Keratinocyte (primary cell): ENCODE results near the gene GLT6D1. TPM values are rescaled to one million over a fixed set of nuclear protein-coding genes. Genes with fewer than 3 reads are reported as not detected.

Experiments used
- DNase-seq: peaks from one replicate; pipeline ENCODE4 v3.0.0-alpha.2; 2011; ENCODE audit warnings: low read depth, missing footprints, low spot score
- FAIRE-seq: peaks from 2 replicates; lab custom pipeline; 2011; peaks lifted over from hg19 to GRCh38; lab: Jason Lieb, UNC
- H2AFZ ChIP-seq: 2 replicates; pipeline ENCODE4 v1.6.0; 2012; ENCODE audit warnings: low read length, control low read depth, inconsistent platforms; ENCODE audit not compliant: control insufficient read depth
- H3K27ac ChIP-seq: 2 replicates; pipeline ENCODE4 v1.5.1; 2011; ENCODE audit warnings: low read length; ENCODE audit not compliant: control insufficient read depth, insufficient read depth
- H3K27me3 ChIP-seq: 3 replicates; pipeline ENCODE4 v1.6.0; 2011; ENCODE audit warnings: low read length; ENCODE audit not compliant: control insufficient read depth, insufficient read depth; ENCODE audit errors: extremely low read depth
- H3K36me3 ChIP-seq, 2 experiments: 2 replicates in 1 of 2; 3 replicates in 1 of 2; pipeline ENCODE4 v1.5.1; 2011; ENCODE audit warnings: low read length in 2 of 2, mild to moderate bottlenecking in 1 of 2; ENCODE audit not compliant: control insufficient read depth in 2 of 2, insufficient read depth in 2 of 2; ENCODE audit errors: extremely low read depth in 1 of 2
- H3K4me1 ChIP-seq: 3 replicates; pipeline ENCODE4 v1.5.1; 2011; ENCODE audit warnings: low read length; ENCODE audit not compliant: control insufficient read depth, insufficient read depth; ENCODE audit errors: extremely low read depth
- H3K4me2 ChIP-seq: 3 replicates; pipeline ENCODE4 v1.6.0; 2011; ENCODE audit warnings: low read depth, low read length; ENCODE audit not compliant: control insufficient read depth, insufficient read depth; ENCODE audit errors: extremely low read depth
- H3K4me3 ChIP-seq, 3 experiments: fragments of 200-600 bp in 1 of 3; sonication (generic) in 1 of 3; 2 replicates in 2 of 3; 3 replicates in 1 of 3; pipeline ENCODE4 v1.5.1; 2011 to 2016; ENCODE audit warnings: low read length in 3 of 3, mild to moderate bottlenecking in 3 of 3, control low read depth in 2 of 3, inconsistent platforms in 1 of 3, low read depth in 1 of 3, mixed read lengths in 1 of 3, mixed run types in 1 of 3, moderate library complexity in 1 of 3; ENCODE audit not compliant: control insufficient read depth in 2 of 3, insufficient read depth in 2 of 3; ENCODE audit errors: extremely low read depth in 1 of 3
- H3K79me2 ChIP-seq: 2 replicates; pipeline ENCODE4 v1.6.0; 2012; ENCODE audit warnings: low read length; ENCODE audit not compliant: control insufficient read depth, insufficient read depth
- H3K9ac ChIP-seq: 3 replicates; pipeline ENCODE4 v1.6.0; 2011; ENCODE audit warnings: low read length; ENCODE audit not compliant: control insufficient read depth, insufficient read depth; ENCODE audit errors: extremely low read depth
- H3K9me1 ChIP-seq: 3 replicates; pipeline ENCODE4 v1.6.0; 2011; ENCODE audit warnings: low read length; ENCODE audit not compliant: control insufficient read depth, insufficient read depth; ENCODE audit errors: extremely low read depth
- H3K9me3 ChIP-seq: 2 replicates; pipeline ENCODE4 v1.5.1; 2012; ENCODE audit warnings: low read depth, low read length; ENCODE audit not compliant: control insufficient read depth
- H4K20me1 ChIP-seq: 3 replicates; pipeline ENCODE4 v1.6.0; 2011; ENCODE audit warnings: low read length; ENCODE audit not compliant: control insufficient read depth, insufficient read depth; ENCODE audit errors: extremely low read depth
- EZH2 ChIP-seq: IDR thresholded peaks from one replicate; pipeline ENCODE4 v1.6.1; 2012; ENCODE audit warnings: inconsistent platforms, mild to moderate bottlenecking, low read length, moderate library complexity
- dilution Hi-C: fragments of 300-500 bp; cut with MboI; formaldehyde crosslinking; loops from one replicate; pipeline ENCODE4 v1.7.0; 2020; ENCODE audit warnings: low sequenced_read_pairs; ENCODE audit not compliant: extremely low pct_ligation_motif_present
- polyA plus RNA-seq, 5 experiments: library from polyadenylated mRNA; depleted of rRNA in 3 of 5; stranded (reverse) in 3 of 5; stranded (forward) in 1 of 5; unstranded in 1 of 5; fragments of >200 nt; gene quantifications; 1 replicate in 1 of 5; 2 replicates in 3 of 5; 3 replicates in 1 of 5; pipeline versions ENCODE4 v1.2.1 to v1.2.3, GENCODE V29; 2011 to 2012; ENCODE audit warnings: missing spikeins in 2 of 5, low read depth in 1 of 5, low replicate concordance in 1 of 5
- TF ChIP-seq, protein P1 (sequence below), 3 experiments: IDR thresholded peaks in 1 of 3; conservative IDR thresholded peaks in 1 of 3; optimal IDR thresholded peaks in 1 of 3; 2 replicates in 2 of 3; 3 replicates in 1 of 3; pipeline versions ENCODE3 to v1.5.1; 2011; ENCODE audit warnings: low read length in 3 of 3, mild to moderate bottlenecking in 3 of 3, moderate library complexity in 2 of 3, control low read depth in 1 of 3, inconsistent platforms in 1 of 3; ENCODE audit not compliant: insufficient read depth in 2 of 3; ENCODE audit errors: extremely low read depth in 1 of 3

GLT6D1 gene
- polyA plus RNA-seq, 1 donor (not counting 4 experiments of a cell fraction or from before 2014, with no cell fraction given) = not detected

DNA sequence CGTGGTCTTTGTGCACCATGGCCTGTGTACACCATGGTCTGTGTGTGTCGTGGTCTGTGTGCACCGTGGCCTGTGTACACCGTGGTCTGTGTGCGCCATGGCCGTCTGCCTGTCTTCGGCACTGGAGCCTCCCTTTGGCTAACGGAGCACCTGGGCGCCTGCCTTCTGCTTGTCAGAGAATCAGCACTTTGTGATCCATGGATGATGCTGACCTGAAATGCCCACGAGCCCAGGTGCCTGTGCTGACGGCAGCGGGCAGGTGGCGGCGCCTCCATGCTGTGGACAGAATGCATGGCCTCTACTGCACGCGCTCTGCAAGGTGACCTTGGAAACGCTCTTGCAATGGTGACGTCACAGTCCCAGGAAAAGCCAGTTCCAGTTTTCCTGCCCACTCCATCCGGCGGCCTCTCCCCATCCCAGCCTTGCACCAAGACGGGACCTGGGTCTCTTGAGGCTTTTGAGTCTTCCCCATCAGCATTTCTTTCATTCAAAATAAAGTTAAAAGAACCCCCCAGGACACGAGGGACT, 38.4 kb upstream of the GLT6D1 start:
- DNase-seq (no peak), FAIRE-seq (no peak)
- H2AFZ ChIP-seq = no peak overlapping the region
- H3K36me3 ChIP-seq = no peaks in the 10 kb centered on the region
- TF ChIP-seq, protein P1, sequence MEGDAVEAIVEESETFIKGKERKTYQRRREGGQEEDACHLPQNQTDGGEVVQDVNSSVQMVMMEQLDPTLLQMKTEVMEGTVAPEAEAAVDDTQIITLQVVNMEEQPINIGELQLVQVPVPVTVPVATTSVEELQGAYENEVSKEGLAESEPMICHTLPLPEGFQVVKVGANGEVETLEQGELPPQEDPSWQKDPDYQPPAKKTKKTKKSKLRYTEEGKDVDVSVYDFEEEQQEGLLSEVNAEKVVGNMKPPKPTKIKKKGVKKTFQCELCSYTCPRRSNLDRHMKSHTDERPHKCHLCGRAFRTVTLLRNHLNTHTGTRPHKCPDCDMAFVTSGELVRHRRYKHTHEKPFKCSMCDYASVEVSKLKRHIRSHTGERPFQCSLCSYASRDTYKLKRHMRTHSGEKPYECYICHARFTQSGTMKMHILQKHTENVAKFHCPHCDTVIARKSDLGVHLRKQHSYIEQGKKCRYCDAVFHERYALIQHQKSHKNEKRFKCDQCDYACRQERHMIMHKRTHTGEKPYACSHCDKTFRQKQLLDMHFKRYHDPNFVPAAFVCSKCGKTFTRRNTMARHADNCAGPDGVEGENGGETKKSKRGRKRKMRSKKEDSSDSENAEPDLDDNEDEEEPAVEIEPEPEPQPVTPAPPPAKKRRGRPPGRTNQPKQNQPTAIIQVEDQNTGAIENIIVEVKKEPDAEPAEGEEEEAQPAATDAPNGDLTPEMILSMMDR (optimal IDR thresholded peaks at IDR 0.05 in 1 of 3, IDR thresholded peaks at IDR 0.05 in 1 of 3, conservative IDR thresholded peaks at IDR 0.05 in 1 of 3; ENCODE audit: extremely low read depth in 1 of 3, insufficient read depth in 2 of 3, low read length in 3 of 3) = no peak
- H3K4me2 ChIP-seq = no peak overlapping the region
- no peaks in the 10 kb centered on the region for H3K9me1 ChIP-seq
- H3K9me3 ChIP-seq = no peaks in the 10 kb centered on the region
- H4K20me1 ChIP-seq = no peaks in the 10 kb centered on the region
- no peak overlapping the region for H3K27ac ChIP-seq
- no peak overlapping the region for H3K4me3 ChIP-seq
- no peaks in the 10 kb centered on the region for H3K27me3 ChIP-seq
- no peaks in the 10 kb centered on the region for H3K4me1 ChIP-seq
- H3K9ac ChIP-seq = no peak overlapping the region
- dilution Hi-C loops = no loop called here
- H3K79me2 ChIP-seq = no peaks in the 10 kb centered on the region

DNA sequence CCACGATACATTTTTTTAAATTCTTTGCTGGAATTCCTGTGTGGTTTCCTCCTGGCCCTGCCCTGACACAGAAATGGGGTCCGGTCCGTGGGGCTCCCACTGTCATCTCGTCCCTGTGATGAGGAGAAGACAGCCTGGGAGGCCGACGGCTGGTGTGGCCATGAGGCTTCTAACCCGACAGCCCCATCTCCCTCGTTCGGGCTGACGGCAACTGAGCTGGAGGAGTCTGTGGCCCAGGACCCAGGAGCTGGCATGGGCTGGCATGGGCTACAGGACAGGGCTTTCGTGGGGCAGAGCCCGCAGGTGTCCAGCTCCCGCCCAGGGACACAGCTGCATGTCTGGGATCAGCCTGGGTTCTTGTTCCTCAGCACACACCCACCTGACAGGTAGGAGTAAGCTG, 37.6 kb upstream of the GLT6D1 start:
- dilution Hi-C loops = no loop called here
- no peak overlapping the region for H3K27ac ChIP-seq
- DNase-seq = no peak
- H3K79me2 ChIP-seq = no peaks in the 10 kb centered on the region
- no peak for FAIRE-seq
- no peak overlapping the region for H3K4me3 ChIP-seq
- H3K36me3 ChIP-seq = no peaks in the 10 kb centered on the region
- H3K4me2 ChIP-seq = no peak overlapping the region
- no peaks in the 10 kb centered on the region for H3K9me3 ChIP-seq
- H2AFZ ChIP-seq = no peak overlapping the region
- H3K9me1 ChIP-seq = no peaks in the 10 kb centered on the region
- TF ChIP-seq EZH2 = no peak
- TF ChIP-seq, protein P1 (optimal IDR thresholded peaks at IDR 0.05 in 1 of 3, IDR thresholded peaks at IDR 0.05 in 1 of 3, conservative IDR thresholded peaks at IDR 0.05 in 1 of 3; ENCODE audit: extremely low read depth in 1 of 3, insufficient read depth in 2 of 3, low read length in 3 of 3) = no peak
- no peak overlapping the region for H3K9ac ChIP-seq
- no peaks in the 10 kb centered on the region for H3K4me1 ChIP-seq
- H4K20me1 ChIP-seq = no peaks in the 10 kb centered on the region
- H3K27me3 ChIP-seq = no peaks in the 10 kb centered on the region
